ENCODE data around the gene SH3RF1.
"Not testable (repeated sequence)": the region's sequence is repeated elsewhere in the genome, so short reads cannot be mapped to it uniquely, and the experiment has no call there.

The SH3RF1 gene

DNA sequence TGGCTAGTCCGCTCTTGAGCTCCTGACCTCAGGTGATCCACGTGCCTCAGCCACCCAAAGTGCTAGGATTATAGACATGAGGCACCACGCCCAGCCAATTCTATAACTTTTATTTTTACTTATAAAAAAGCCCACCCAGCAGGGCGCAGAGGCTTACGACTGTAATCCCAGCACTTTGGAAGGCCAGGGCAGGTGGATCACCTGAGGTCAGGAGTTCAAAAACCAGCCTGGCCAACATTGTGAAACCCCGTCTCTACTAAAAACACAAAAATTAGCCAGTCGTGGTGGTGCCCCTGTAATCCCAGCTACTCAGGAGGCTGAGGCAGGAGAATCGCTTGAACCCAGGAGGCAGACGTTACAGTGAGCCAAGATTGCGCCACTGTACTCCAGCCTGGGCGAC lies 73.5 kb downstream of the SH3RF1 start:
- DNase-seq: not testable (repeated sequence)

DNA sequence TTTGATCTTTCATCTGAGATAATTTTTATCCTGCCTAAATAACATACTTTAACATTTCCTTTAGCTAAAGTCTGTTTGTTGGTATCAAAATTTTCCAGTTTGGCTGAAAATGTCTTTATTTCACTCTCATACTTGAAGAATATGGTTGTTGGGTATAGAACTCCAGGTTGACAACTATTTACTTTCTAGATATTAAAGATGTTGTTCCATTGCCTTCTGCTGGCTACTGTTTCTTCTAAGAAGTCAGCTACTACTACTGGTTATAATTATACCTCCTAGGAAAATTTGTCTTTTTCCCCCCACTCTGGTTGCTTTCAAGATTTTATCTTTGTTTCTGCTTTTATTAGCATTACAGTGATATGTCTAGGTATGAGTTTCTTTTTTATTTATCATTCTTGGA lies 75.7 kb downstream of the SH3RF1 start:
- DNase-seq: no peak

DNA sequence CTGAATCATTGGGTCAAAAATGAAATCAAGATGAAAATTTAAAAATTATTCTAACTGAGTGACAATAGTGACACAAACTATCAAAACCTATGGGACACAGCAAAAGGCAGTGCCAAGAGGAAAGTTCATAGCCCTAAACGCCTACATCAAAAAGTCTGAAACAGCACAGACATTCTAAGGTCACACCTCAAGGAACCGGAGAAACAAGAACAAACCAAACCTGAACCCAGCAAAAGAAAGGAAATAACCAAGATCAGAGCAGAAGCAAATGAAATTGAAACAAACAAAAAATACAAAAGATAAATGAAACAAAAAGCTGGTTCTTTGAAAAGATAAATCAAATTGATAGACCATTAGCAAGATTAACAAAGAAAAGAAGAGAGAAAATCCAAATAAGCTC lies 80.8 kb downstream of the SH3RF1 start:
- DNase-seq: not testable (repeated sequence)

DNA sequence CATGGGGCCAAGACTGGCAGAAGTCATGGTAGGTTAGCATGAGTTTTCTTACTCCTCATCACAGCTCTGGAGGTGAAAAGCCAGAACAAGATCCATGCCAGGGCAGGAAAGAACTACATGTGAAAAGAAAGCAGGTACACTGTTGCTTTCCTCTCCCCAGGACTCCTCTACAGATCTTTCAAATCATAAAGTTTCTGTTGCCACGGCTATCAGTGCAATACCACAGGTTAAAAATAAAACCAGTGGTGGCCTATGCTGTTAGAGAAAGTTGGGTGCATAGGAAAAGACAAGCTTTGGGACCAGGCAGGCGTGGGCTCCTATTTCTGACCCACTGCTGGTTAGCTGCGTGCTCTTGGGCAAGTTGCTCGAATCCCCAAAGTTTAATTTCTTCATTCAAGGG lies 81.4 kb downstream of the SH3RF1 start:
- DNase-seq: no peak

DNA sequence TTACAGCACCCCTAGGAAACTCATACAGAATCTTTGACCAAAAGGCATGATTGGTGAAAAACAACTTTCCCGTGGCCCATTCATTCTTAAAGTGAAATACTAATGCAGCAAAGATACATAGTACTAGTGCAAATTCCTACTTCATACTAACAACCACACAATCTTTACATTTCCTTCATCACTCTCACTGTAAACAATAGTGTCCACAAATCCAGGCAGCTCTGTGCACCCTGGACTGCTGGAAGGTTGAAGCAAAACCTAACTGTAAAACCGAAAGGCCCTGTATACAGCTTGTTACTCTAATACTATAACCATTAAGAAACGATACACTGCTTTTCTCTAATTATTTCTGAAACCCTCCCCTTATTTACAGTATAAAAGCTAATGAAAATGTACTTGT lies 82.6 kb downstream of the SH3RF1 start:
- no peak for DNase-seq

DNA sequence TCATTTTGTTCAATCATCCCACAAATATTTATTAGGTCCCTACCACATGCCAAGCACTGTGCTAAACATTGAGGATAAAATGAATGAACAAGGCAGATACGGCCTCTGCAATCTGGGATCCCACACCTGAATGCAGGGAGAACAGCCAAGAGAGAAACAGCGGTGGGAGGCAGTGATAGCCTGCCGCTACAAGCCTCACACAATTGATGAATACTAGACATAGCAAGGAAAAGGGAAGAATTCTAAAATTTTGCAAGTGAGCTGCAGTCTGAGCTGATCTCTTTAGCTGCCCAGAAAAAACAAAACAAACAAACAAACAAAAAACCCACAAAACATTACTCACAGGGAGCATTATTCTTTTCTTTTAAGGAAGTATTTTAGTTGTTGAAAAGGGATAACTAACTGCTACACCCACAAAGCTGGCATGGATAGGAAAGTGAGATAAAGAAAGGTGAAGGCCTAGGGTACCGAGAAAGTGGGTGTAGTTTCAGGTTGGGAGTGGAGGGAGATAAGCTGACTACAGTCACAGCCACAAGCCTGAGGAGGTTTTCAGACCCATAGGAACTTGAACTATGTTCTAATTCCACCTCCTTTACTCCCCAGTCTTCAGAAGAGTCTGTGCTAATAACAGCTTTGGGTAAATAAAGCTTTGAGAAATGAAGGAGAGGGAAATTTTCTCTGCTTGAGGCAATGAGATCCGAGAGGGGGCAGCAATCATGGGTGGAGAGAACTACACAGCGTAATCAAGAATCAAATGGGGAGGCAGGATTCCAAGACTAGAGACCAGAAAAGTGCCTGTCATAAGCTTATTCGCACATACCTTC lies 85.4 kb downstream of the SH3RF1 start:
- DNase-seq: no peak

DNA sequence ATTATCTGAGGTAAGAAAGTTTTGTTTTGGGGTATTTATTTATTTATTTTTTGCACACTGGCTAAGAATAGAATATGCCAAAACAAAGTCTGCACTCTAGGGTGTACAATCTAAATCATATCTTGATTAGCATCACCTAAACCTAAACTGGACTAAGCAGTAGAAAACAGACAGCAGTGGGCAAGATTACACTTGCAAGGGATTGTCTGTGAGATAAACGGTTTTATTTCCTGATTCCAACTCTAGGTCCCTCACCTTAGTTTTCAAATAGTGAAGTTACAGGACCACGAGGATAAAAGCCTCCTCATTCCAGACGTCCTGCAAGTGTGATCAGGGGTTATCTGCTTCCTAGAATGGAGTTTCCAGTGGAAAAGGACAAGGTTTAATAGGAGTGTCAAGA lies 86.1 kb downstream of the SH3RF1 start:
- no peak for DNase-seq

DNA sequence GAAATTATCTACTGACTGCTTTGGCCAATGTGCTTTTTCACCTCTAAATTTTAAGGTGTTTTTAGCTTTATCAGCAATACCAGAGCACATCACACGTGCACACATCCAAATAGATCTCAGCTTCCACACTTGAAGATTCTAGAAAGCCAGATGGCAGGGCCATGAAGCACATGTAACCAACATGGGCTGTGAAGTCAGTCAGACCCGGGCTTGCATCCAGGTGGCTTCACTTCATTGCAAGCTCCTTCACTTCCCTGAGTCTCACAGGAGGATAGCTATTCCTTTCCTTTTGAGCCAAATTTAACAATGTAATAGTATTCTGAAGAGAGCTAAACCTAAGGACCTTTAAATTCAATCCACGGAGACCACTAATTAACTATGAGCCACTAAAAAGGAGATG lies 86.5 kb downstream of the SH3RF1 start:
- no peak for DNase-seq

DNA sequence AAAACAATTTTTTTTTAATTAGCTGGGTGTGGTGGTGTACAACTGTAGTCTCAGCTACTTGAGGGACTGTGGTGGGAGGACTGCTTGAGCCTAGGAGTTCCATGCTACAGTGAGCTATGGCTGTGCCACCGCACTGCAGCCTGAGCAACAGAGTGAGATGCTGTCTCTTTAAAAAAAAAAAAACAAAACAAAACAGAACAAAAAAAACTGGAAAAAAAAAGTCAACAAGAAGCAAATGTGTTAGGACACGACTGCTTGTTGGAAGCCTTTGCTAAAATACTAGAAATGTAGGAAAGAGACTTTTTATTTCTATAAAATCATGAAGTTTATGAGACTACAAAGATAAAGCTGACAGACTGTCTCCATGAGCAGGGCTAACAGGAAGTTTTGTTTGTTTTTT lies 87.2 kb downstream of the SH3RF1 start:
- no peak for DNase-seq

DNA sequence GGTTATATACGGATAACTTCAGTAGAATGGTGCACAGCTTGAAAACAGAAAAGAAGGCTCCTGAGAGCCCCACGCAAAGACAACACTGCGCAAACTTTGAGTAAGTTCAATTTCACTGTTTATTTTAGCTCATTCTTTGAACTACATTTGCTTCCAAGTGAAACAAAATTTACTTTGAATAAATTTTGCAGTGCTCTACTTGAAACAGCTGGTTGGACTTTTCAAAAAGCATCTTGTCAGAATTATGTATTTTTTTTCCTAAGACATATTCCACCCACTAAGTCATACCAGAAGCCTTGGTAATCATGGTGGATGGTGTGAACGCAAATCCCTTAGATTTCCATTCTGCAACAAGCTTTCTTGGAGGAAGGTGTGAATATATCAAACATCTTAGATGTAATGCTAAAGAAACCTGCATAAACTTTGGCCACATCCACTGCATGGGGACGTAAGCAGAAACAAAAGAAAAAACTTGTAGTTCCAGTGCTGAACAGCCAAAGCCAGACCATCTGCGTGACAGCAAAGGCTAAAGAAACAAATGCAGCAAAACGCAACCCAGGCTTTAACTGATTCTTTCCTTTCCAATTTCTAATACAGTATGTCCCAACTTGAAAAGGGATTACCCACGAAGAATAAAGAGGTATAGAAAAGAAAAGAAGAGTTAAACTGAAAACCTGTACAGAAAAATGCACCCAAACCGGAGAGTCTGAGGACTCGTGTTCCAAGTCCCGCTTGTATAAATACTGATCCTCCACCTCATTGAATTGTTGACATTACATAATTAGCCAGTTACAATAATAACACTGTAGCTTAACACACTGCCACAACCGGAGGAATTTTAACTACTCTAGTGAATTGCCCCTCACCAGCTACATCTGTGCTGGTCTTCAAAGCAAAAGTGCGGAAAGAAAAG lies 90.9 kb downstream of the SH3RF1 start:
- DNase-seq: no peak

DNA sequence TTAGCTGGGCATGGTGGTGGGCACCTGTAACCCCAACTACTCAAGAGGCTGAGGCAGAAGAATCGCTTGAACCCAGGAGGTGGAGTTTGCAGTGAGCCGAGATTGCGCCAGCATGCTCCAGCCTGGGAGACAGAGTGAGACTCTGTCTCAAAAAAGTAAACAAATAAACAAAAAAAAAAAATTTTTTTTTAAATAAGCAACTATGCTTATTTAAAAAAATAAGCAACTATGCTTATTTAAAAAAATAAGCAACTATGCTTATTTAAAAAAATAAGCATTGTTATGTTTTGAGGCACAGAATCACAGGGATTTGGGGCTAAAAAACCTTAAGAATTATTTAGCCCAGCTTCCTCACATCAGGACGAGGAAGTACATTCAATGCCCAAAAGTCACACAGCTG lies 92.7 kb downstream of the SH3RF1 start:
- not testable (repeated sequence) for DNase-seq

DNA sequence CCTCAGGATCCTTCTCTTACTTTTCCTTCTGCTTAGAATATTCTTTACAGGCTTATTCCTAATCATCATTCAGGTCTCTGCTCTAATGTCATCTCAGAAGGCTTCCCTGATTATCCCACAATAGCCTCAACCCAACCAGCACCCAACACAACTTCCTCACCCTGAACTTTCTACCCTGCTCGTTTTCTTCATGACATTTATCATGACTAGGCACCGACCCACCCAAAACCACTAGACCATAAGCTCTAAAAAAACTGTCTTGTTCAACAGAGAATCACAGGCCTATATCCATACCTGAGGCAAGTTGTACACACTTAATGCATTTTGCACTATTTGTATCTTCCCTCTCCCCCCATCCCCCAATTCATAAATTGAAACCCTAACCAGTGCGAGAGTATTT lies 95.3 kb downstream of the SH3RF1 start:
- DNase-seq: no peak

DNA sequence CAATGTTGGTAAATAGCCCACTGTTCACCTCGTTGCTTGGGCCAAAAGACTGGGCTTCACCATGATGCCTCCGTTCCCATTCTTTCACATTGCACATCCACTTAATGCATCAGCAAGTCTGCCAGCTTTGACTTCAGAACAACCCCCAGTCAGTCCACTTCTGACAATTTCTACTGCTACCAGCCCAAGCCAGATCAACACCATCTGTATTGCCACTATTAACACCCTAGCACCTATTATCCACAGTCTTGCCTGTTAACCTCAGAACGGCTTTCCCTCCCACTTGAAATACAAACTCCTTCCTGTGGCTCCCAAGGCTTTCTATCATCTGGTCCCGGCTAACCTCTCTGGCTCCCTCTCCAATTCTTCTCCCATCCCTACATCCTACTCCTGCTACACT lies 95.7 kb downstream of the SH3RF1 start:
- DNase-seq: no peak

DNA sequence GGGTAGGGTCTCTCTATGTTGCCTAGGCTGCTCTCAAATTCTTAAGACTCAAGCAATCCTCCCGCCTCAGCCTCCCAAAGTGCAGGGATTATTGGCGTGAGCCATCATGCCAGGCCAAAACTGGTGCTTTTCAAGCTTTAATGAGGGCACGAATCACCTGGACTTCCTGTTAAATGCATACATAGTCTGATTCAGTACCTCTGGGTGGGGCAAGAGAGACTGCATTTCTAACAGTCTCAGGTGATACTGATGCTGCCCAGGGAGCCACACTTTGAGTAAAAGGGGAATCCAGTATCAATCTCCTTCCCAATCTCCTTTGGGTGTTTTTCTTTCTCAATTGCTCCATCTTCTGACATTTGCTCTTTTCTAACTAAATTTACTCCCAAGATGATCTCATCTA lies 96.5 kb downstream of the SH3RF1 start:
- DNase-seq: no peak

DNA sequence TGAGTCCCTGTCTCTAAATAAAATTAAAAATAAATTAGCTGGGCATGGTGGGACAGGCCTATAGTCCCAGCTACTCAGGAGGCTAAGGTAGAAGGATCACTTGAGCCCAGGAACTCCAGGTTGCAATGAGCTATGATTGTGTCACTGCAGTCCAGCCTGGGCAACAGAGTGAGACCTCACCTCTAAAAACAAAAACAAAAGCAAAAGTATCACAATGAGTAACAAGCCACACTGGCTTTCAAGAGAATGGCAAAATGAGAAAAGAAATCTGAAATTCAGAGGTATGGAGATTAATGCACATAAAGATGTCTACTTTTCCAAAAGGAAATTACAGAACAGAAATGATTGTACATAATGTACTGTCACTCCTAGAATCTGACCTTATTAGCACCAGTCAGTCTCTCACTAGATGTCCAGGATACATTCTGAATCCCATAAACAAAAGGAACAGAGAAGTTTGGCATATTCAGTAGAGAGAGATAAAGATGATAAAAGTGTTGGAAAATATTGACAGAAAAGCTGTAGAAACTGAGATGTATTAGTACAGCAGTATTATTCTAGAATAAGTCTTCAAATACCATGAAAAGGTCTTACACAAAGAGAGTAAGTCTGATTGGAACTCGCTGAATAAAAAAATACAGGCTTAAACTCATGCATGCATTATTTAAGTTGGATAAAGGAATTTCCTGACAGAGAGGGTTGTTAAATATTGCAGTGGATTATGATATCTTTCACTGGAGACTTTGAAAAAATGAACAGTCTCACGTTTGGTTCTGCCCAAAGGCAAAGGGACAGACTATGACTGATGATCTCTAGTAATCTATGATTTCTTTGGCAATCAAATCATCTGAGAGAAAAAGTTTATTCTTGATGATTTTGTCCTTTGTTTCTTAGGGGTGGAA lies 102.5 kb downstream of the SH3RF1 start:
- DNase-seq: no peak

DNA sequence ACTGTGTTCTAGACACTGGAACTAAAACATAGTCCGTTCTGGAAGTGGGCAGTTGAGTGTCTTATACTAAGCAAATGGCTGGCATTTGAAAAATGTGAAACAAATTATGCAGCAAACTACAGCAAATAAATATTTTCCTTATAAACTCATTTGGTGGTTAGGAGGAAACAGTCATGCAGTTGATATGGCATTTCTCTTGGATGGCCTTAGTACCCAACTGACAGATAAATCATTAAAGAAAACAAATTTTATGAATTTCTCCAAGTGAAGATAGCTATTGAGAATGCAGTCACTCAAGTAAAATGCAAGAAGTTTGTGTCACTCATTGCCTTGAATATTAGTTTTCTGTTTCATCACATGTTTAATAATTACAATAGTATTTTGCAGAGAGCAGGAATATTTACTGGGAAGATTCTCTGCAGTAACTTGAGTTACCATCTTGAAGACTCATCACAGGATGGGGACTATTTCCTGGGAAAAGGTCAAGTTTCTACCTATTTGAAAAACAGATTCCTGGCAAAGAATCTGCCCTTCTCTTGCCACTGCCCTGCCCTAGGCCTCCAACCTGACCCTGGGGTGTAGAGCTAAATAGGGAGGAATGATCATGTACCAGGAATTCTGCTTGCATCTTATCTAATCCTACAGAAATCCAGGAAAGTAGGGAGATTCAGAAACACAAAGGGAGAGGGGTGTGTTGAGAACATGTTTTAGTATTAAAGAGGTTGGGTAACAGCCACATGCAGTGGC lies 105.9 kb downstream of the SH3RF1 start:
- peak; percentile 31 for DNase-seq

DNA sequence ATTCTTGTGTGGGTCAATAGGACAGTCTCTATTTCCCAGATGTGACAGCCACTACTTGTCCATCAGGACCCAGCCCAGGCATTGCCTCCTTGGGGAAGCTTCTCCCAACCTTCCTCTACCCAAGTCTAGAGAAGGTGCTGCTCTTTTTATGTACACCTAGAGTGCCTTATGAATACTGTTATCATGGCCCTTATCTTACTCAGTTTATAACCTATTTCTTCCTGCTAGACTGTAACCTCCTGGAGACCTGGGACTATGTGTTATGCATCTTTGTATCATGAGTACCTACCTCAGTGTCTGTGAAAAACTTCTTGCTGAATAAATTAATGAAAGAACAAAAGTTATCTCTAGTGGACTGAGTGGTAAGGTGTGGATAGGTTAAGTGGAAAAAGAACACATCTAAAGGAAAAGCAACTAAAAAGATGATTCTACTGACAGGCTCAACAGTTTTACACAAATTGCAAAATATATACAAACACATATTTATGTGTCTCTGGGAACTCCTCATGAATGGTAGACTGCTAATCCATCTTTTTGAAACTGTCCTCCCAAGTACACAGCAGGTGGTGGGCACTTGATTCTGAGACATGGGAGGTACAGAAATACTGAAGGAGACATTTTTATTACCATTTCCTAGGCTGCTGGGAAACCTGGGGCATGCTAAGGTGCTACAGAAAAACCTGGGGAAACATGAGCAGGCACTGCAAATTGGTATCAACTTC lies 106.6 kb downstream of the SH3RF1 start:
- no peak for DNase-seq

DNA sequence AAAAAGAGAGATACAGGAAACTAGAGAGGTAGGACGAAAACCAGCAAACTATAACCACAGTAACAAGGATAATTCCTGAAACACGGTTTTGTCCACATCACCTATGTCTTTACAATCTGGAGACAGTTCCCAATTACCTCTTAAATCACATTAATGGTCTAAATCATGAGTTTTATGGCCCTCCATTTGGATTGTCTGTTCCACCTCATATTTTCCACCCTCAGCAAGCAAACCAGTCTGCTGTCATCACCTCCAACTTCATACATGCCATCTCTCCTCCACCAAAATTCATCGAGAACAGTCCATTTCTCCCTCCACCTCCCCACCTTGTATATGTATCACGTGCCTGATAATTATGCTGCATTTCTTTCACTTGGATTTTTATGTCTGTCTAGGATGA lies 107.3 kb downstream of the SH3RF1 start:
- DNase-seq: no peak

DNA sequence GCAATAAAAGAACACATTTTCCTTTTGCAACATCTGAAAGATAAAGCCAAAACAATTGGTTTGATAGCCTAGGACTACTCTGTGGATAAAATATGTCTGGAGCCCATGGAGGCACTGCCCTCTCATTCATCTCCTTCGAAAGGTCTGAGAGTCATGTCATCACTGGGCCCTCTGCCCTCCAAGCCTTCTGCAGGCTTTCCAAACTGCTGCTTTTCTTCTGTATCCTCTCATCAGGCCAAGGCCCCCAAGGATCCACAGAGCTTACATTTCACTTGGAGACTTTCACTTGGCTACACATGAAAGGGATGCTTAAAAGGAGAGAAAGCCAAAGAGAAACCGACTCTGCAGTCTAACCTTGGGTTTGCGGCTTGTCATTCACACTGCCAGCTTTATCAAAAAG lies 109.9 kb downstream of the SH3RF1 start:
- DNase-seq: no peak

DNA sequence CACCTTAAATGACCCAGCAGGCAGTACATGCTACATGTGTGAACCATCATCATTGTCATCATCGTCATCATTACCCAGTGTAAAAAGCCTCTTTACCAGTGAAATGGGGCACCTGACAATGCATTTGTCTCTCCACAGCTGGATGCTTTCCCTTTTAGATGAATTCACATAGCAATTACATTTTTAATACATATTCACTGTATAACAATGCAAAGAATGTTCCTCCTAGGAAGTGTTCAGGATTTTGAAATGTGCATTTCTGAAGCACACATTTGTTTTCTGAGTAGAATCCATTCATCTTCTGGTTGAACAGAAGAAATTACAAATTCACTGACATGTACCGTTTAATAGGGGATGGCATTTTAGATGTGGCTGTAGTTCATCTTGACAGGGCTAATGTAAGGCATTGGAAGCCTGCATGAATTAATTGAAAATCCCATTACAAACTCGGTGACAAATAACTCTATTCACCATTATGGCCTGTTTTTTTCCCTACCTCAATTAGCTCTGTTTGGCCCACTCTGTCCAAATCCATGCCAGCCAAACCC lies 111.1 kb downstream of the SH3RF1 start:
- DNase-seq: peak; percentile 23

DNA sequence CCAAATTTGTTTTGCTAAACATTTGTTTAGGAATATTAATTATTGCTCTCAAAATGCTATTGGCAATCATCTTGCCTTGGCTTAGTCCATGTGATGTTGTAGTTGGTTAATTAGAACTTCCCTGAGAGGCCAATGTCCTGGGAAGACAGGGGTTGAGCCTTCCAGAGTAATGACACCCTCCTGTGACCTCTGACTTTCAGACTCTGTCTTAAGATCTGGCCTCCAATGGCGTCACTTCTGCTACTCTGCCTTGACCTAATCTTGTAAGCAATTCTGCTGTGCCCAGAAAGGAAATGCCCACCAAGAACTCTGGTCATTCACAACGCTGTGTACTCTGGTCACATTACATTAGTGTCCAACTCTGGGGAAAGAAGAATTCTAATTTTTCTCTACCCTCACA lies 111.9 kb downstream of the SH3RF1 start:
- no peak for DNase-seq

All from amniotic stem cell (primary cell).